ENCODE data around the gene BCAS3.

DNA sequence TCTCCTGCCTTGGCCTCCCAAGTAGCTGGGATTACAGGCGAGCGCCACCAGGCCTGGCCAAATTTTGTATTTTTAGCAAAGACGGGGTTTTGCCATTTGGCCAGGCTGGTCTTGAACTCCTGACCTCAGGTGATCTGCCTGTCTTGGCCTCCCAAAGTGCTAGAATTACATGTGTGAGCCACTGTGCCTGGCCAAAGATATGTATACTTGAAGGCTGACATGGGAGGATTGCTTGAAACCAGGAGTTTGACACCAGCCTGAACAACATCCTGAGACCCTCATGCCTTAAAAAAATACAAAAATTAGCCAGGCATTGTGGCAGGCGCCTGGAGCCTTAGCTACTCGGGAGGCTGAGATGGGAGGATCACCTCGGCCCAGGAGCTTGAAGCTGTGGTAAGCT is 3.1 kb downstream of the BCAS3 start:
- TF ChIP-seq, protein P1, sequence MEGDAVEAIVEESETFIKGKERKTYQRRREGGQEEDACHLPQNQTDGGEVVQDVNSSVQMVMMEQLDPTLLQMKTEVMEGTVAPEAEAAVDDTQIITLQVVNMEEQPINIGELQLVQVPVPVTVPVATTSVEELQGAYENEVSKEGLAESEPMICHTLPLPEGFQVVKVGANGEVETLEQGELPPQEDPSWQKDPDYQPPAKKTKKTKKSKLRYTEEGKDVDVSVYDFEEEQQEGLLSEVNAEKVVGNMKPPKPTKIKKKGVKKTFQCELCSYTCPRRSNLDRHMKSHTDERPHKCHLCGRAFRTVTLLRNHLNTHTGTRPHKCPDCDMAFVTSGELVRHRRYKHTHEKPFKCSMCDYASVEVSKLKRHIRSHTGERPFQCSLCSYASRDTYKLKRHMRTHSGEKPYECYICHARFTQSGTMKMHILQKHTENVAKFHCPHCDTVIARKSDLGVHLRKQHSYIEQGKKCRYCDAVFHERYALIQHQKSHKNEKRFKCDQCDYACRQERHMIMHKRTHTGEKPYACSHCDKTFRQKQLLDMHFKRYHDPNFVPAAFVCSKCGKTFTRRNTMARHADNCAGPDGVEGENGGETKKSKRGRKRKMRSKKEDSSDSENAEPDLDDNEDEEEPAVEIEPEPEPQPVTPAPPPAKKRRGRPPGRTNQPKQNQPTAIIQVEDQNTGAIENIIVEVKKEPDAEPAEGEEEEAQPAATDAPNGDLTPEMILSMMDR (conservative IDR thresholded peaks at IDR 0.05), result no peak
- TF ChIP-seq ZFX (IDR thresholded peaks at IDR 0.05), result no peak

Measured in C4-2B (cell line).